DMS79 (cell line): ENCODE measurements around the gene TFF1.

Experiments
- DNase-seq: peaks from one replicate; lab custom pipeline; 2025; lab: John Stamatoyannopoulos, UW

The TFF1 gene

GRCh38 chr21:42317826-42318746 is 48.2 kb downstream of the TFF1 start:
- DNase-seq: no peak

GRCh38 chr21:42317341-42317741 is 49.0 kb downstream of the TFF1 start:
- DNase-seq: no peak

- DNase-seq: no peak
Observed at GRCh38 chr21:42316891-42317290, 49.4 kb downstream of the TFF1 start.

DNA sequence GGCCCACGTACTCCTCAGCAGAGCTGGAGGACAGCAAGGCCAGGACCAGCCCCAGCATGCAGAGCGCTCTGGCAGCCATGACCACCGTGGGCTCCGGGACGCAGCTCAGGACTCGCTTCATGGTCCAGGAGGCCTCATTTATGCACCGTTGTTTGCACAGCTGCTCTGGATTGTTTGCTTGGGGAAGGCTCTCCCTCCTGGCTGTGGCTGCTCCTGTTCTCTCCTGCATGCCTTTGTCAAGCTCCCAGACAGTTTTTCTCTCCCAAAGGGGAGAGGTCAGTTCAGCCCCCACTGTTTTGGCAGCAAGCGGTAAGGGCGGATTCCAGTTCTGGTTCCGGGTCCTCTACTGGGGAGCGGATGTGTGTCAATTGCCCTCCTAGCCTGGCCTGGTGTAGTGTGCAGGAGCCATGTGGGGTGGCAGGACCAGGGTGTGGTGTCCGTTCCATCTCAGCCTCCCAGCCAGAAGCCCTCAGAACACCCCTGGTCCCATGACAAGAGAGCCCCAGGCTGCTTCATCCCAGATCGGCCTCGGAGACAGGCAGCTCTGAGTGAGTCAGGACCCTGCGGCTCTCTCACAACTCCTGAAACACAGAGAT is 50.9 kb downstream of the TFF1 start, which contains the start of gene TFF3:
TFF3 (minus strand) TSS at position 114 of the 596 bp plus-strand sequence; CDS start at position 79, 35 bp downstream.
- peak; percentile 93 for DNase-seq

DNA sequence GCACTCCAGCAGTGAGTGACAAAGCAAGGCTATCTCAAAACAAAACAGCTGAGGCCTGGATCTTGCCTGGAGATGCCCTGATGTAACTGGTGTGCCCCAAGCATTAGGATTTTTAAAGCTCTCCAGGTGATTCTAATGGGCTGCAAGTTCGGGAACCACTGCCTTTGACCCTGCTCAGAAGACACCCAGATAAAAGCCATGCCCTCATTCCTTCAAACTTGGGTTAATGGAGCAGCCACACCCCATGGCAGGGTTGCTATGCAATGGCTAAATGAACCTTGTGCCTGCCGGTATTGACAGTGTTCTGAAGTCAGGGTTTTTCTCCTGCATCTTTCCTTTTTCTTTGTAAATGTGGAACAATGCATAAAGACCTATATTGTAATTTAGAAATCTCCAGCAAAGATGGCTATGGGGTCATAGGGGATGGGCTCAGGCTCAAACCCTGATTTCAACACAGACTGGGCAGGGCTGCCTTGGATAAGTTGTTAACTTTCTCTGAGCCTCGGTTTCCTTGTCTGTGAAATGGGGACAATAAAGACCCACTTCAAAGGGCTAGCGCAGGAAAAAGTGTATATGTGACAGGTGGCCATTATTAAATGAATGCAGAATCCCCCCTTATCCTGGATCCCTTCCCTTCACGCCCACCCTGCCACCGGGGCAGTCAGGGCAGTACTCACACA is 51.6 kb downstream of the TFF1 start:
- no peak for DNase-seq

DNA sequence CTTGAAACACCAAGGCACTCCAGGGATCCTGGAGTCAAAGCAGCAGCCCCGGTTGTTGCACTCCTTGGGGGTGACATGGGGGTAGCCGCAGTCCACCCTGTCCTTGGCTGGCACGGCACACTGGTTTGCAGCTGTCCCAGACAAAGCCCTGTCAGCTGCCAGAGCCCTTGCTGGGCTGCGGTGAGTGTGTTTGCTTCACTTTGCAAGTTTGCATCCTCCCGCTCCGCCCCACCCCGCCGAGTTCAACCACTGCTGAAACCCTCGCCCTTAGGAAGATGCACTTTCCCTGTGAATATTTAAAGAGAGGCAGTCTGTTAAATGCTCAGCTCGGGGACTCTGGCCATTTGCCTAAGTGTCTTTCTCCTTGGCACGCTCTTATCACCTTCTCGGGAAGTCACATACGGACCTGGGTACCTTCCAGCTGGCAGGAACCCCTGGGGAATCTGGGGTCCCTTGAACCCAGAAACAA is 52.8 kb downstream of the TFF1 start:
- DNase-seq: peak; percentile 87

GRCh38 chr21:42312626-42313104 is 53.7 kb downstream of the TFF1 start:
- no peak for DNase-seq
